HCT116 (cell line): ENCODE results near the gene RHEBL1. TPM values are rescaled to one million over a fixed set of nuclear protein-coding genes. Genes with fewer than 3 reads are reported as not detected.
A peak's percentile ranks its signal among the peaks of the same experiment; 100 is the strongest.

Source experiments
- ATAC-seq: fragments of 200-7000 bp; cut with Tn5 transposase; 2 replicates; pipeline ENCODE4 v1.9.1; 2020; ENCODE audit warnings: mild to moderate bottlenecking, moderate library complexity
- BruUV-seq: library from RNA; stranded (reverse); fragments of 400-500 nt; replicated peaks from 2 replicates; lab custom pipeline; 2021; lab: Mats Ljungman, UMichigan
- CTCF ChIA-PET: fragments of 300-600 bp; sonication (Branson Sonifier 250); formaldehyde crosslinking; loops from one replicate; lab custom pipeline; 2021; ENCODE audit warnings: antibody characterized with exemption; lab: Charles Lee
- POLR2A ChIA-PET: fragments of 300-600, 350-600 bp; sonication (Branson Sonifier 250); formaldehyde crosslinking; loops from one replicate; lab custom pipeline; 2021; ENCODE audit warnings: antibody characterized with exemption; lab: Charles Lee
- RAD21 ChIA-PET, 2 experiments: fragments of 300-600 bp; sonication (Branson Sonifier 250); formaldehyde crosslinking; loops; one replicate each; lab custom pipeline; 2023; ENCODE audit warnings: low total read pairs in 2 of 2; ENCODE audit not compliant: uncharacterized antibody in 2 of 2, unreplicated experiment in 2 of 2, low non-redundant PET in 1 of 2; lab: Charles Lee
- DNase-seq: peaks from one replicate; pipeline ENCODE4 v3.0.0-alpha.2; 2010; ENCODE audit warnings: low read depth, low spot score
- H2AFZ ChIP-seq: fragments of 200-600 bp; shearing (Covaris generic), sonication (generic); 2 replicates; pipeline ENCODE4 v1.6.1; 2017; ENCODE audit warnings: low read depth, mixed run types, mixed read lengths, antibody characterized with exemption, low read length; ENCODE audit not compliant: poor library complexity, severe bottlenecking
- H3K27ac ChIP-seq: 2 replicates; pipeline ENCODE4 v1.5.1; 2012; ENCODE audit warnings: low read depth, low read length
- H3K27me3 ChIP-seq: fragments of 200-600 bp; sonication (generic); 2 replicates; pipeline ENCODE4 v1.6.1; 2016; ENCODE audit warnings: mixed run types, low read length, mixed read lengths; ENCODE audit not compliant: insufficient read depth
- H3K36me3 ChIP-seq, 2 experiments: fragments of 200-500 bp in 1 of 2; fragments of 200-600 bp in 1 of 2; sonication (Bioruptor generic) in 1 of 2; sonication (generic) in 1 of 2; 2 replicates each; pipeline versions ENCODE4 v1.5.1 to v1.6.1; 2014 to 2016; ENCODE audit warnings: low read length in 2 of 2, inconsistent platforms in 1 of 2, mixed read lengths in 1 of 2, mixed run types in 1 of 2; ENCODE audit not compliant: insufficient read depth in 2 of 2, control insufficient read depth in 1 of 2
- H3K4me1 ChIP-seq, 2 experiments: fragments of 200-600 bp in 1 of 2; sonication (generic) in 1 of 2; 2 replicates each; pipeline versions ENCODE4 v1.5.1 to v1.6.1; 2012 to 2017; ENCODE audit warnings: low read length in 2 of 2, inconsistent platforms in 1 of 2, mild to moderate bottlenecking in 1 of 2, mixed read lengths in 1 of 2, mixed run types in 1 of 2, moderate library complexity in 1 of 2; ENCODE audit not compliant: insufficient read depth in 2 of 2, control insufficient read depth in 1 of 2
- H3K4me2 ChIP-seq: fragments of 200-600 bp; sonication (generic); 2 replicates; pipeline ENCODE4 v1.6.1; 2017; ENCODE audit warnings: mixed run types, low read length, mixed read lengths
- H3K4me3 ChIP-seq, 2 experiments: fragments of 200-600 bp in 1 of 2; sonication (generic) in 1 of 2; replicated peaks in 1 of 2; 2 replicates each; pipeline ENCODE4 v1.5.1; 2011 to 2016; ENCODE audit warnings: low read length in 2 of 2, control low read depth in 1 of 2, low read depth in 1 of 2, mild to moderate bottlenecking in 1 of 2, mixed read lengths in 1 of 2, mixed run types in 1 of 2
- H3K79me2 ChIP-seq: fragments of 200-600 bp; sonication (generic); 2 replicates; pipeline ENCODE4 v1.6.1; 2017; ENCODE audit warnings: mild to moderate bottlenecking, mixed run types, low read length, moderate library complexity, mixed read lengths; ENCODE audit not compliant: insufficient read depth
- H3K9ac ChIP-seq: fragments of 200-600 bp; sonication (generic); 2 replicates; pipeline ENCODE4 v1.6.1; 2016; ENCODE audit warnings: low read length, mixed read lengths
- H3K9me2 ChIP-seq: fragments of 200-600 bp; sonication (generic), shearing (Covaris generic); 2 replicates; pipeline ENCODE4 v1.6.1; 2017; ENCODE audit warnings: mixed run types, mild to moderate bottlenecking, moderate library complexity; ENCODE audit not compliant: insufficient read depth
- H3K9me3 ChIP-seq, 2 experiments: fragments of 200-500 bp in 1 of 2; fragments of 200-600 bp in 1 of 2; sonication (Bioruptor generic) in 1 of 2; sonication (generic) in 1 of 2; 2 replicates each; pipeline ENCODE4 v1.6.1; 2014 to 2017; ENCODE audit warnings: low read length in 2 of 2, mixed read lengths in 2 of 2, inconsistent platforms in 1 of 2, low read depth in 1 of 2, mild to moderate bottlenecking in 1 of 2, mixed run types in 1 of 2, moderate library complexity in 1 of 2; ENCODE audit not compliant: control insufficient read depth in 1 of 2, insufficient read depth in 1 of 2
- H4K20me1 ChIP-seq: fragments of 200-600 bp; sonication (generic), shearing (Covaris generic); 2 replicates; pipeline ENCODE4 v1.6.1; 2017; ENCODE audit warnings: mixed run types, mild to moderate bottlenecking, moderate library complexity; ENCODE audit not compliant: insufficient read depth
- CBX3 ChIP-seq: IDR thresholded peaks from 2 replicates; pipeline ENCODE4 v1.6.1; 2012; ENCODE audit warnings: low read depth
- EGR1 ChIP-seq: IDR thresholded peaks from 2 replicates; pipeline ENCODE4 v1.6.1; 2012; ENCODE audit warnings: low read depth
- ELF1 ChIP-seq: IDR thresholded peaks from 2 replicates; pipeline ENCODE4 v1.6.1; 2012; ENCODE audit warnings: low read depth, borderline replicate concordance
- EZH2phosphoT487 ChIP-seq: fragments of 200-600 bp; IDR thresholded peaks from 2 replicates; pipeline ENCODE4 v1.6.1; 2018; ENCODE audit warnings: antibody characterized with exemption, borderline replicate concordance
- JUND ChIP-seq: IDR thresholded peaks from 2 replicates; pipeline ENCODE4 v1.6.1; 2012
- POLR2A ChIP-seq: IDR thresholded peaks from 2 replicates; pipeline ENCODE4 v1.7.0; 2011; ENCODE audit warnings: borderline replicate concordance; ENCODE audit not compliant: insufficient read depth, insufficient read length; ENCODE audit errors: extremely low read depth
- POLR2AphosphoS5 ChIP-seq: IDR thresholded peaks from 2 replicates; pipeline ENCODE4 v1.6.1; 2011; ENCODE audit warnings: mild to moderate bottlenecking, low read depth, low read length, moderate library complexity
- RAD21 ChIP-seq: IDR thresholded peaks from 2 replicates; pipeline ENCODE4 v1.6.1; 2012; ENCODE audit warnings: low read depth, mild to moderate bottlenecking
- SIN3A ChIP-seq: IDR thresholded peaks from 2 replicates; pipeline ENCODE4 v1.6.1; 2012; ENCODE audit warnings: low read depth
- SP1 ChIP-seq: IDR thresholded peaks from 2 replicates; pipeline ENCODE4 v1.6.1; 2012; ENCODE audit warnings: low read depth
- TCF7L2 ChIP-seq: IDR thresholded peaks from 2 replicates; pipeline ENCODE4 v1.7.0; 2011; ENCODE audit warnings: borderline replicate concordance, inconsistent platforms; ENCODE audit not compliant: insufficient read depth, insufficient read length; ENCODE audit errors: extremely low read depth
- YY1 ChIP-seq: IDR thresholded peaks from 2 replicates; pipeline ENCODE4 v1.6.1; 2011; ENCODE audit warnings: low read length, low read depth, moderate library complexity, mild to moderate bottlenecking; ENCODE audit not compliant: insufficient replicate concordance; ENCODE audit errors: extremely low read depth
- ZFX ChIP-seq: fragments of 450-650 bp; IDR thresholded peaks from 2 replicates; pipeline ENCODE4 v1.6.1; 2017
- ZNF274 ChIP-seq: fragments of 200-500 bp; sonication (Bioruptor generic); IDR thresholded peaks from 2 replicates; pipeline ENCODE4 v1.6.1; 2014; ENCODE audit warnings: mild to moderate bottlenecking, low read depth, low read length, inconsistent platforms
- intact Hi-C: fragments of 100-400 bp; cut with micrococcal nuclease; formaldehyde crosslinking; loops from 2 replicates; pipeline ENCODE4 v1.10.0; 2022
- total RNA-seq: library from RNA; stranded (reverse); gene quantifications from one replicate; pipeline ENCODE4 v1.2.1, GENCODE V29; 2021; ENCODE audit not compliant: unreplicated experiment
- TF ChIP-seq, protein P1 (sequence below): IDR thresholded peaks from 2 replicates; pipeline ENCODE4 v1.6.1; 2012
- TF ChIP-seq, protein P2 (sequence below), 3 experiments: fragments of 200-600 bp in 1 of 3; sonication (generic) in 1 of 3; IDR thresholded peaks in 2 of 3; conservative IDR thresholded peaks in 1 of 3; 2 replicates each; pipeline ENCODE4 v1.5.1; 2012 to 2017; ENCODE audit warnings: low read depth in 2 of 3, low read length in 2 of 3, antibody characterized with exemption in 1 of 3, borderline replicate concordance in 1 of 3, control low read depth in 1 of 3, mild to moderate bottlenecking in 1 of 3, mixed read lengths in 1 of 3, mixed run types in 1 of 3, moderate library complexity in 1 of 3; ENCODE audit not compliant: insufficient read depth in 1 of 3

RHEBL1 gene
- total RNA-seq, 1 experiment from 2014 or later = 2.8 TPM

DNA sequence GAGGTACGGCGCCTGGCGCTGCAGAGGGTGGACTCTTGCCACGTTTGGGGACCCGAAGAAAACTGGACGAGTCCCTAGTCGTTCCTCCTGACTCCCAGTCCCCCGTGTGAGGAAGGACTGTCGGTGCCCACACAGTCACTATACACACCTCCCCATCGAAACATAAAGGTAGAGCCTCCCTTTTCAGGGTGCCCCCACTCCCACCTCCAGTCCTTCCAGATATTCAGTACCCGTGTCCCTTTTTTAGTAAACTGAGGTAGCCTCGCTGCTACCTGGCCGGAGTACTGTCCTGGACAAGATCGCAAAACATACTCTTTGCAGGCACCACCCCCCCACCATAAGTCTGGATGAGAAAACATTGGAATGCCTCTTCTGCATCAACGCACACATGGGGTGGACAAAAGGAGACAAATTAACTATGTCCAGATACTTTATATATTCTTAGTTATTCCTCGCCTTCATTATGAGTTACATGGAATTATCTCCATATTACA, 8.6 kb downstream of the RHEBL1 start:
- no peaks in the 10 kb centered on the region for H3K27me3 ChIP-seq
- H3K79me2 ChIP-seq = peaks cover 52% of the 10 kb centered on the region
- H3K4me3 ChIP-seq = peak overlapping the region; percentile 76 to 92
- no peaks in the 10 kb centered on the region for H4K20me1 ChIP-seq
- no peaks in the 10 kb centered on the region for H3K9me3 ChIP-seq
- RAD21 ChIA-PET = no interaction called here
- TSS peak; percentile 78 for BruUV-seq
- H2AFZ ChIP-seq = peak overlapping the region; percentile 77
- peak overlapping the region; percentile 97 for H3K9ac ChIP-seq
- TF ChIP-seq ZNF274 = no peak
- TF ChIP-seq RAD21 = no peak
- TF ChIP-seq, protein P1, sequence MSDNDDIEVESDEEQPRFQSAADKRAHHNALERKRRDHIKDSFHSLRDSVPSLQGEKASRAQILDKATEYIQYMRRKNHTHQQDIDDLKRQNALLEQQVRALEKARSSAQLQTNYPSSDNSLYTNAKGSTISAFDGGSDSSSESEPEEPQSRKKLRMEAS = no peak
- peak; percentile 21 for TF ChIP-seq POLR2A
- TF ChIP-seq, all 23 proteins: peak for 1
- intact Hi-C loops = no loop called here
- ATAC-seq (no peak), DNase-seq (no peak)
- Histone ChIP-seq H3K4me1 (peaks cover 17 to 47% of the 10 kb centered on the region in 2 experiments), H3K36me3 (no peaks in the 10 kb centered on the region; a peak in 1 of 4 replicates), H3K4me2 (peak overlapping the region; percentile 97), H3K27ac (peak overlapping the region; percentile 89), H3K9me2 (no peaks in the 10 kb centered on the region)
- CTCF ChIA-PET = no interaction called here
- POLR2A ChIA-PET = no interaction called here

DNA sequence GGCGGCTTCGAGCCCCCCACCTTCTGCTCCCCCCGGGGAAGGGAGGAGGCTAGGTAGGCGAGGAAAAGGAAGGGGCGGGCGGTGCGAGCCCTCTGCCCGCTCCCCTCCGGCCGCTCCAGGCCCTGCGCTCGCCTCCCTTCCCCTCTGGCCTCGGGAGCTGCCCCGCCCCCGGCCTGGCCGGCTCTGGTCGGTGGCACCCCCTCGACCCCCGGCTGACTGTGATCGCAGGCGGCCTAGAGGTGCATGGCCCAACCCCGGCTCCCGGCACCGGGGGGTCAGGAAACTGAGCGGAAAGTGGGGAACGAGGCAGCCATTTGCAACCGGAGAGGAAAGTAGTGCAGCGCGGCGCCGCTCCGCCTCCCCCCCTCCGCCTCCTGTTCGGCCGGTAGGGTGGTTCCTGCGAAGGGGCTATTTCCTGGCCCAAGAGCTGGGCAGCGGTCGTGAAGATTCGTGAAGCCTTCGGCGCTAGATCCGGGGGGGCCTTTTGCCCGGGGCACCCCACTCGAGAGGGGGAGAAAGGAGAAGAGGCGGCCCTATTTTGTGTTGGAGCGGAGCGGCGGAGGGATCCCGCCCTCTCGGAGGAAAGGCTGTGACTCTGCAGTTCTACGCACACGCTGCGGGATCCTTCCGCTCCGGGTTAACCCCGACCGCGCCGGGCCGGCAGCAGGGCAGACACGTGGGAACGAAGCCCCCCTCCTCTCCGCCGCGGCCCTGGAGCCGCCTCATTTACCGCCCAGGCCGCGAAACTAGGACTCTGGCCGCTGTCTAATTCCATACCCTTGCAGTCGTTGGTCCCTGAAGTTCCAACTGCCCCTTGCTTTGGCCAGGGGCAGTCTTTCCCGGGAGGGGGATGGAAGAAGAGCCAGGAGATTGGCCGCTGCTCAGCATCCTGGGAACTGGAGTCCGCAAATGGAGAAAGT, 9.3 kb downstream of the RHEBL1 start, which contains the start of gene KMT2D:
Gene KMT2D (minus strand): TSS at position 558 of the 920 bp plus-strand sequence. CDS start 5,470 bp downstream, outside the sequence.
- ChIA-PET CTCF (no interaction called here), RAD21 (no interaction called here), POLR2A (no interaction called here)
- Histone ChIP-seq H4K20me1 (no peaks in the 10 kb centered on the region), H3K9me3 (no peaks in the 10 kb centered on the region), H3K4me1 (peaks cover 17 to 48% of the 10 kb centered on the region in 2 experiments), H3K9ac (peak within 1 kb of the TSS; percentile 97), H3K27me3 (no peaks in the 10 kb centered on the region), H3K79me2 (peaks cover 59% of the 10 kb centered on the region), H3K4me2 (peak within 1 kb of the TSS; percentile 97), H3K36me3 (no peaks in the 10 kb centered on the region; a peak in 1 of 4 replicates), H3K4me3 (peak within 1 kb of the TSS; percentile 76 to 92), H3K9me2 (no peaks in the 10 kb centered on the region), H2AFZ (peak within 1 kb of the TSS; percentile 77), H3K27ac (peak within 1 kb of the TSS; percentile 89)
- DNase-seq (peak; percentile 91), ATAC-seq (peak; percentile 73)
- intact Hi-C loops = no loop called here
- TF ChIP-seq EZH2phosphoT487 (no peak), CBX3 (peak; percentile 94), ELF1 (no peak), POLR2AphosphoS5 (peak; percentile 77), YY1 (peak; percentile 82), SIN3A (peak; percentile 96), JUND (peak; percentile 67; the same call in 1 of the 2 replicates), ZFX (peak; percentile 94), EGR1 (0 out of 2 replicates have a peak, but pooled peaks have one; percentile 41), RAD21 (no peak), SP1 (peak; percentile 93), TCF7L2 (peak; percentile 75), POLR2A (peak; percentile 22)
- TF ChIP-seq, protein P1 = peak; percentile 98
- TF ChIP-seq, protein P2, sequence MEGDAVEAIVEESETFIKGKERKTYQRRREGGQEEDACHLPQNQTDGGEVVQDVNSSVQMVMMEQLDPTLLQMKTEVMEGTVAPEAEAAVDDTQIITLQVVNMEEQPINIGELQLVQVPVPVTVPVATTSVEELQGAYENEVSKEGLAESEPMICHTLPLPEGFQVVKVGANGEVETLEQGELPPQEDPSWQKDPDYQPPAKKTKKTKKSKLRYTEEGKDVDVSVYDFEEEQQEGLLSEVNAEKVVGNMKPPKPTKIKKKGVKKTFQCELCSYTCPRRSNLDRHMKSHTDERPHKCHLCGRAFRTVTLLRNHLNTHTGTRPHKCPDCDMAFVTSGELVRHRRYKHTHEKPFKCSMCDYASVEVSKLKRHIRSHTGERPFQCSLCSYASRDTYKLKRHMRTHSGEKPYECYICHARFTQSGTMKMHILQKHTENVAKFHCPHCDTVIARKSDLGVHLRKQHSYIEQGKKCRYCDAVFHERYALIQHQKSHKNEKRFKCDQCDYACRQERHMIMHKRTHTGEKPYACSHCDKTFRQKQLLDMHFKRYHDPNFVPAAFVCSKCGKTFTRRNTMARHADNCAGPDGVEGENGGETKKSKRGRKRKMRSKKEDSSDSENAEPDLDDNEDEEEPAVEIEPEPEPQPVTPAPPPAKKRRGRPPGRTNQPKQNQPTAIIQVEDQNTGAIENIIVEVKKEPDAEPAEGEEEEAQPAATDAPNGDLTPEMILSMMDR (IDR thresholded peaks at IDR 0.05 in 2 of 3, conservative IDR thresholded peaks at IDR 0.05 in 1 of 3; ENCODE audit: borderline replicate concordance in 1 of 3, insufficient read depth in 1 of 3, low read depth in 2 of 3, low read length in 2 of 3) = peak in 2 of 3 experiments; percentile 18 to 35; a peak in 3 of 6 replicates
- BruUV-seq = no TSS peak
